Measurements from ENCODE around the gene MT1B. TPM values are rescaled to one million over a fixed set of nuclear protein-coding genes. Genes with fewer than 3 reads are reported as not detected.

MT1B gene
- total and polyA plus RNA-seq, 2 of the 13 experiments (the other 11 are each of a cell fraction or from before 2014, with no cell fraction given): 0.89 TPM; not detected in 1

- TF ChIP-seq CBX1 (IDR thresholded peaks at IDR 0.05; ENCODE audit: low read depth) (no peak), ZSCAN22 (CRISPR knock-in tag; IDR thresholded peaks at IDR 0.05) (no peak), MEIS1 (CRISPR knock-in tag; IDR thresholded peaks at IDR 0.05; ENCODE audit: borderline replicate concordance) (no peak), SMAD3 (CRISPR knock-in tag; IDR thresholded peaks at IDR 0.05) (no peak), ZNF737 (CRISPR knock-in tag; IDR thresholded peaks at IDR 0.05; ENCODE audit: borderline replicate concordance) (no peak), MLX (CRISPR knock-in tag; IDR thresholded peaks at IDR 0.05) (no peak), ZNF512B (CRISPR knock-in tag; IDR thresholded peaks at IDR 0.05; ENCODE audit: borderline replicate concordance) (0 out of 2 replicates have a peak, but pooled peaks have one; percentile 52), HMGXB4 (CRISPR knock-in tag; IDR thresholded peaks at IDR 0.05; ENCODE audit: borderline replicate concordance in 1 of 2, low read depth in 1 of 2) (no peak), PATZ1 (CRISPR knock-in tag; IDR thresholded peaks at IDR 0.05) (peak; percentile 51; the same call in 1 of the 2 replicates), MLLT10 (CRISPR knock-in tag; IDR thresholded peaks at IDR 0.05) (no peak)
- TF ChIP-seq, protein P1, sequence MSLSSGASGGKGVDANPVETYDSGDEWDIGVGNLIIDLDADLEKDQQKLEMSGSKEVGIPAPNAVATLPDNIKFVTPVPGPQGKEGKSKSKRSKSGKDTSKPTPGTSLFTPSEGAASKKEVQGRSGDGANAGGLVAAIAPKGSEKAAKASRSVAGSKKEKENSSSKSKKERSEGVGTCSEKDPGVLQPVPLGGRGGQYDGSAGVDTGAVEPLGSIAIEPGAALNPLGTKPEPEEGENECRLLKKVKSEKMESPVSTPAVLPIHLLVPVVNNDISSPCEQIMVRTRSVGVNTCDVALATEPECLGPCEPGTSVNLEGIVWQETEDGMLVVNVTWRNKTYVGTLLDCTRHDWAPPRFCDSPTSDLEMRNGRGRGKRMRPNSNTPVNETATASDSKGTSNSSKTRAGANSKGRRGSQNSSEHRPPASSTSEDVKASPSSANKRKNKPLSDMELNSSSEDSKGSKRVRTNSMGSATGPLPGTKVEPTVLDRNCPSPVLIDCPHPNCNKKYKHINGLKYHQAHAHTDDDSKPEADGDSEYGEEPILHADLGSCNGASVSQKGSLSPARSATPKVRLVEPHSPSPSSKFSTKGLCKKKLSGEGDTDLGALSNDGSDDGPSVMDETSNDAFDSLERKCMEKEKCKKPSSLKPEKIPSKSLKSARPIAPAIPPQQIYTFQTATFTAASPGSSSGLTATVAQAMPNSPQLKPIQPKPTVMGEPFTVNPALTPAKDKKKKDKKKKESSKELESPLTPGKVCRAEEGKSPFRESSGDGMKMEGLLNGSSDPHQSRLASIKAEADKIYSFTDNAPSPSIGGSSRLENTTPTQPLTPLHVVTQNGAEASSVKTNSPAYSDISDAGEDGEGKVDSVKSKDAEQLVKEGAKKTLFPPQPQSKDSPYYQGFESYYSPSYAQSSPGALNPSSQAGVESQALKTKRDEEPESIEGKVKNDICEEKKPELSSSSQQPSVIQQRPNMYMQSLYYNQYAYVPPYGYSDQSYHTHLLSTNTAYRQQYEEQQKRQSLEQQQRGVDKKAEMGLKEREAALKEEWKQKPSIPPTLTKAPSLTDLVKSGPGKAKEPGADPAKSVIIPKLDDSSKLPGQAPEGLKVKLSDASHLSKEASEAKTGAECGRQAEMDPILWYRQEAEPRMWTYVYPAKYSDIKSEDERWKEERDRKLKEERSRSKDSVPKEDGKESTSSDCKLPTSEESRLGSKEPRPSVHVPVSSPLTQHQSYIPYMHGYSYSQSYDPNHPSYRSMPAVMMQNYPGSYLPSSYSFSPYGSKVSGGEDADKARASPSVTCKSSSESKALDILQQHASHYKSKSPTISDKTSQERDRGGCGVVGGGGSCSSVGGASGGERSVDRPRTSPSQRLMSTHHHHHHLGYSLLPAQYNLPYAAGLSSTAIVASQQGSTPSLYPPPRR (CRISPR knock-in tag; IDR thresholded peaks at IDR 0.05; ENCODE audit: borderline replicate concordance): peak; percentile 21; the same call in 1 of the 2 replicates
- TF ChIP-seq, protein P2, sequence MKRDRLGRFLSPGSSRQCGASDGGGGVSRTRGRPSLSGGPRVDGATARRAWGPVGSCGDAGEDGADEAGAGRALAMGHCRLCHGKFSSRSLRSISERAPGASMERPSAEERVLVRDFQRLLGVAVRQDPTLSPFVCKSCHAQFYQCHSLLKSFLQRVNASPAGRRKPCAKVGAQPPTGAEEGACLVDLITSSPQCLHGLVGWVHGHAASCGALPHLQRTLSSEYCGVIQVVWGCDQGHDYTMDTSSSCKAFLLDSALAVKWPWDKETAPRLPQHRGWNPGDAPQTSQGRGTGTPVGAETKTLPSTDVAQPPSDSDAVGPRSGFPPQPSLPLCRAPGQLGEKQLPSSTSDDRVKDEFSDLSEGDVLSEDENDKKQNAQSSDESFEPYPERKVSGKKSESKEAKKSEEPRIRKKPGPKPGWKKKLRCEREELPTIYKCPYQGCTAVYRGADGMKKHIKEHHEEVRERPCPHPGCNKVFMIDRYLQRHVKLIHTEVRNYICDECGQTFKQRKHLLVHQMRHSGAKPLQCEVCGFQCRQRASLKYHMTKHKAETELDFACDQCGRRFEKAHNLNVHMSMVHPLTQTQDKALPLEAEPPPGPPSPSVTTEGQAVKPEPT (CRISPR knock-in tag; IDR thresholded peaks at IDR 0.05; ENCODE audit: low read depth): no peak
These were observed 3.9 kb upstream of the MT1B start (continued) for GRCh38 chr16:56647641-56648431.
